DMS53 (cell line): Measurements from ENCODE around the gene FGGY.
A peak's percentile ranks its signal among the peaks of the same experiment; 100 is the strongest.
"Not testable (repeated sequence)": the region's sequence is repeated elsewhere in the genome, so short reads cannot be mapped to it uniquely, and the experiment has no call there.

Experiments
- DNase-seq: peaks from one replicate; lab custom pipeline; 2025; lab: John Stamatoyannopoulos, UW

The FGGY gene

DNA sequence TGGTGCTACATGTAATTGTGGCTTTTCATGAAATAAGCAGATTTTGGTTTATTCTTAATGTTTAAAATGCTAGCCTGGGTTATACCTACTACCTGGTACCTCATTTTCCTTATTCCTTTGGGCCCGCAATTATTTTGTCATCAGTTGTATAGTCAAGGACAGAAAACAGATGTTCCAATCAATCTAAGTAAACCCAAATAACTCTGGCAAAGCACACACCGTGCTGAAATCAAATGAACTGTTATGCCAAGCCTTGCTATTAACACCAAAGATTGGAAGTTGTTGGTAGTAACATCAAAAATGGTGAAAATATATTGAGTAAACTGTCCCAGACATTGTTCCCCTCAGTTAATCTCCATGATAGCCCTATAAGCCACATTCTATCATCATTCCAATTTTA lies 248.9 kb downstream of the FGGY start:
- DNase-seq, result no peak

- DNase-seq, result no peak
Measured at GRCh38 chr1:59549066-59549837, 252.4 kb downstream of the FGGY start.

- no peak for DNase-seq
Measured at GRCh38 chr1:59549903-59550302, 253.0 kb downstream of the FGGY start.

- DNase-seq, result no peak
Measured at GRCh38 chr1:59552007-59552406, 255.1 kb downstream of the FGGY start.

GRCh38 chr1:59553371-59553770 lies 256.5 kb downstream of the FGGY start:
- no peak for DNase-seq

GRCh38 chr1:59554011-59554663 lies 257.2 kb downstream of the FGGY start:
- no peak for DNase-seq

GRCh38 chr1:59554752-59555151 lies 257.9 kb downstream of the FGGY start:
- DNase-seq, result no peak

- DNase-seq, result no peak
Measured at GRCh38 chr1:59556398-59556797, 259.5 kb downstream of the FGGY start.

GRCh38 chr1:59556802-59557548 lies 260.1 kb downstream of the FGGY start:
- peak; percentile 45 for DNase-seq

GRCh38 chr1:59557549-59557885 lies 260.6 kb downstream of the FGGY start:
- no peak for DNase-seq

DNA sequence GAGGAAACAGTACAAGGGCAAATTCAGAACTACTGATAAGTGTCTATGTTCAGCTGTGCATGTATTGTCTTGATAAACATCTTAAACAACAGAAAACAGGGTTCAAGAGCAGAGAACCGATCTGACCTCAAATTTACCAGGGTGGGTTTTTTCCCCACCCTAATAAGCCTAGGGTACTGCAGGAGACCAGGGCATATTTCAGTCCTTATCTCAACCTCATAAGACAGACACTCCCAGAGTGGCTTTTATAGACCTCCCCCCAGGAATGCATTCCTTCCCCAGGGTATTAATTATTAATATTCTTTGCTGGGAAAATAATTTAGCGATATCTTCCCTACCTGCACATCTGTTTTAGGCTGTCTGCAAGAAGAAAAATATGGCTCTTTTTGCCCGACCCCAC lies 261.7 kb downstream of the FGGY start:
- not testable (repeated sequence) for DNase-seq

GRCh38 chr1:59560807-59561450 lies 264.0 kb downstream of the FGGY start:
- DNase-seq, result no peak

GRCh38 chr1:59561796-59562195 lies 264.9 kb downstream of the FGGY start:
- DNase-seq, result no peak

DNA sequence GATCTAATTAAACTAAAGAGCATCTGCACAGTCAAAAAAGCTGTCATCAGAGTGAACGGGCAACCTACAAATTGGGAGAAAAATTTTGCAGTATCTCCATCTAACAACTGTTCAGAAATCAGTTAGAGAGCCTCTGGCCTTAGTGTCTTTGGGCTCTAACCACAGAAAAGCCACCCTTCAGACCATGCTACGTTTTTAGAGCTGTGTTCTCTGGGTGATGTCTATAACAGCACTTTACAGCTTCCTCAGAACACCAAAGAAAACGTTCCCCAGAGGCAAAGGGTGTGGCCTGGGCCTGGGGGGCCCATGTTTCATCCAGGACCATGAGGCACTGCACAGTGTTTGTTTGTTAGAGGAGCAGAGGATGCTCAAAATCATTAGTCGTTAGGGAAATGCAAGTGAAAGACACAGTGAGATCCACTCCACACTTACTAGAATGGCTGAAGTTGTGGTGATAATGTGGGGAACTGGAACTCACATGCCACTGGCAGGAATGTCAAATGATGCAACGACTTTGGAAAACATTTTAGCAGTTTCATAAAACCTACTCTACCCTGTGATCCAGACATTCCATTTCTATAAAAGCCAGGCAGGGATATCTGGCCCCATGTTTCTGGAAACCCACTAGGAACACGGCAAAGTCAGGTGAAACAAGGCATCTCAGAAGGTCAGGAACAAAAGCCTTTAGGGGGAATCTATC lies 267.4 kb downstream of the FGGY start:
- no peak for DNase-seq

DNA sequence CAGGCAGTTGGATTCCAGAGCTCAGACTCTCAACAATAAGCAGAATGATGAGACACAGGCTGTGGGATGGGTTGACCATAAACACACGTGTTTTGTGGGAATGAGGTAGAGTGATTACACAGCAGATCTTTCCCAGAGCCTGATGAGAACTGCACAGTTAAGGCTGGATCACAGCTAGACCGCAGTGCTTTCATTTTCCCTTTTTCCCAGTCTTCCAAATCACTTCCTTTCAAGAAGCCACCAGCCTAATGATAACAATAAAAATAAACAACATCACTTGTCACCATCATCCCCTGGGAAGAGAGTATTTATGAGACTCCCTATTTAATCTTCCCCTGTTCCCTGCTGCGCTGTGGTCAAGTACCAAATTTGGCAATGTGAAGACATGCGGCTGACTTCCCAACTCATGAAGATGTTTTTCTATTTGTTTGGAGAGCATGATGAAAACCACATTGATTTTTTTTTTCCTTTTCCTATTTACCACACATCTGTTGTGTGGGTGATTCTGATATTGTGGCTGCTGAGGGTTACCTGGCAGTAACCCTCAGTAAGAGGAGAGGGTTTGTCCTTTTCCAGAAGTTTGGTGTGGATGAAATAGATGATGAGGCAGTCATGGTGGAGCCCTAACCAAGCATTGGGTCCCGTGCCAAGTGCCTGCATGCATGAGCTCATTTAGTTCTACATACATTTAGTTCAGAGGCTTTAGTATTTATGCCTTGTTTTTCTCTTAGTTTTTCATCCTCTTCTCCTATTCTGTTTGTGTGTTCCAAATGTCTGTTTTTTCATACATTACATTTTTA lies 268.9 kb downstream of the FGGY start:
- no peak for DNase-seq

- peak; percentile 40 for DNase-seq
Measured at GRCh38 chr1:59568158-59568935, 271.5 kb downstream of the FGGY start.

- no peak for DNase-seq
Measured at GRCh38 chr1:59569198-59569597, 272.3 kb downstream of the FGGY start.

- no peak for DNase-seq
Measured at GRCh38 chr1:59570524-59570923, 273.6 kb downstream of the FGGY start.

DNA sequence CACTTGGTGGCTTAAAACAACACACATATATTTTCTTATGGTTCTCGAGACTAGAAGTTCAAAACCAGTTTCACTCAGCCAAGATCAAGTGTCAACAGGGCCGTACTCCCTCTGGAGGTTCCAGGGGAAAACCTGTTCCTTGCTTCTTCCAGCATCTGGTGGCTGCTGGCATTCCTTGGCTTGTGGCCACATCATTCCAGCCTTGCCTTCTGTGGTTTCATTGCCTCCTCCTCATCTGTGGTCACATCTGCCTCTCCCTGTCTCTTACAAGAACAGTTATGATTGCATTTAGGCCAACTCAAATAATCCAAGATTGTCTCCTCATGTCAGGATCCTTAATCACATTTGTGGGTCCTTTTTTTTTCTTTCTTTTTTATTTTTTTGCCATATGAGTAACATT lies 277.2 kb downstream of the FGGY start:
- DNase-seq, result no peak

DNA sequence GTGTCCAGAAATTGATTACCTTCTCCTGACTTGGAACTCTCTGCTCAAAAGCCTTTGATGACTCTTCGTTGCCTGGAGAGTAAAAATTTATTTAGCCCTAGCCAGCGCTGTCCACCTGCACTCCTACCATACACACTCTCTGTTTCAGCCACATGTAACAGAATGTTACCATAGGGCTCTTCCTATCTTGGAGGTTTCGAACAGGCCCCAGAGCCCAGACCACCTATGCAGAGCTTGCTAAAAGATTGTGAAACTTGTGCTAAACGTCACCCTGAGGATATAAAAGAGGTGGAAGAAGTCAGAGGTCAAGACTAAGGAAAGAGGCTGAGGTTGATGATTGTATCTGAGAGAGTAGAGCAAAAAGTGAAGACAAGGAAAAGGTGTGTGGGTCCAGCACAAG lies 280.9 kb downstream of the FGGY start:
- DNase-seq, result no peak
